GM19023 (cell line): ENCODE results near the gene TBX15.

ENCODE experiments used
- ATAC-seq: cut with Tn5 transposase; IDR thresholded peaks from one replicate; pipeline ENCODE4 v1.9.1; 2021; ENCODE audit warnings: mild to moderate bottlenecking, moderate library complexity; ENCODE audit not compliant: unreplicated experiment

Gene TBX15

GRCh38 chr1:118899340-118899739 is 88.8 kb downstream of the TBX15 start:
- no peak for ATAC-seq

- no peak for ATAC-seq
These were observed 89.4 kb downstream of the TBX15 start for GRCh38 chr1:118898712-118899111.

- no peak for ATAC-seq
These were observed 91.7 kb downstream of the TBX15 start for GRCh38 chr1:118896416-118896815.

- ATAC-seq: no peak
These were observed 93.3 kb downstream of the TBX15 start for GRCh38 chr1:118894836-118895235.

GRCh38 chr1:118890851-118891384 is 97.2 kb downstream of the TBX15 start:
- no peak for ATAC-seq

- no peak for ATAC-seq
These were observed 103.2 kb downstream of the TBX15 start for GRCh38 chr1:118884946-118885345.

- no peak for ATAC-seq
These were observed 106.4 kb downstream of the TBX15 start for GRCh38 chr1:118881751-118882150.

DNA sequence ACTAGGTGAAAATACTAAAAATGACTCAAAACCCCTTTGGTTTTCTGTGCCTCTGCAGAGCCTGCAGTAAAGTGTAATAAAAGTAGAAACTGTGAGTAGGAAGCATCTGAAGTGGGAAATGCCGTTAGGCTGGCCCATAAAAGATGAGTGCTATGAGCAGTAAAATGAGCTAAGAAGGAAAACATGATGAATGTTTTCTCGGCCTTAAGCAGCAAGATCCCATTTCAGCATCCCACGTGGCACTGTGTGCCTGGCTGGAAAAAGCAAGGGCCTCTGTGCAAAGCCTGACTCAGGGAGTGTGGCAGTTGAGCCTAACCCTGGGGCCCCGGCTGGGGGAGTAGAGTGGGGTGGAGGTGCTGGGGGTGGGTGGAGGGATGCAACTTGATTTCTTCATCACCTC is 109.5 kb downstream of the TBX15 start:
- ATAC-seq: no peak

GRCh38 chr1:118877668-118878396 is 110.3 kb downstream of the TBX15 start:
- no peak for ATAC-seq

DNA sequence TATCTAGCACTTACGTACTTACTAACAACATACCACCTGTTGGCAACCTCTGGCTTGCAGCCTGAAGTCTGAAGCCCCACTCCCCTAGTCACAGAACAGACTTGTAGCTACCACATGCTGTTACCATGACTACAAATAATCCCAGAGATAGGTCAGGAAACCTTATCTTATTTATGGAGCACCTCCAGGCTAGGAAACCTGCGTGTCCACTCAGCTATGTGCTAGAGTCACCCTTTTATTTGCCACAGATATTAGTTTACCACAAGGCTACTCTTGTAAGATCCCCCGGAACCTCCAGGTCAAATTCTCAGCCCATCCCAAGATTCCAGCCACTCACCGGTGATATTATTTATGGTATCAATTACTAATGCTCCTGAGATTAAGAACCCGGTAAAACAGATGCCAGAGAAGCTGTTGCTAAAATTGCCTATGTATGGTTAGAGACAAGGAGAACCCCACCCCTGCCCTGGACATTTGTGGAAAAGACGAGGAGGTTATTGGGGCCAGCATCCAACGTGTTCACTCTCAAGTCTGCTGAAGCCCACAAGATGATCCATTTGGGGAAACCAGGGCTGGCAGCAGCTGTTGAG is 116.5 kb downstream of the TBX15 start:
- ATAC-seq: no peak

DNA sequence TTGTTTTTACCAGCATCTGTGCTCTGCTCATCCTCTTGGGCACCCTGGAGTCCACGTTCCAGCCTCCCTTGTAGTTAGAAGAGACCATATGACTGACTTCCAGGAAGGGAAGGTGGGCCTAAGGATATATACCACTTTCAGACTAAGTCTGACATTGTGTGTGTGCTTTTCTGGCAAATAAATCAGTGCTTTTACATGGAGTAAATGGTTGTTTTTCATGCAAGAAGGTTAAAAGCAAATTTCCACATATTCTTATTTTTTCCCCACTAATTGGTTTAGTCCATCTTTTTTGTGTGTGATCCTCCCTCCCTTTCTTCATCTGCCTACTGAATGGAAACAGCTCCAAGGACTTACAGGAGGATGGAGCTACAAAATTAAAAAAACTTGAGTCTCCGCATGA is 119.8 kb downstream of the TBX15 start:
- no peak for ATAC-seq

DNA sequence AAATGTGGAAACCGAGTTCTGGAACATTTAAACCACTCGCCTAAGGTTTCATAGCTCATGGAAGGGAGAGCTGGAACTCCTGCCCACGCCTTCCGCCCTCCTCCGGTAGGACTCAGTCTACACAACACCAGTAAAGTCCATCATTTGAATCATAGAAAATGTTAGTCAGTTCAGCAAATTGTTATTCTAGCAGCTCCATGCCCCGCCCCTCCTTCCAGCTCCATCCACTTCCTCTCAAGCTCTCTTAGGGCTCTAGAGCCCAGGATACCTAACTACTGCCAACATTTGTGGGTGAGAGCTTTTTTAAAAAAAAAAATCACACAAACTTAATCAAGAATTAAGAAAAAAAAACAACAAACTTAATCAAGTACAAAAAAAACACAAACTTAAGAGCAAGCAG is 121.8 kb downstream of the TBX15 start:
- ATAC-seq: no peak

GRCh38 chr1:118863688-118864087 is 124.5 kb downstream of the TBX15 start:
- no peak for ATAC-seq

DNA sequence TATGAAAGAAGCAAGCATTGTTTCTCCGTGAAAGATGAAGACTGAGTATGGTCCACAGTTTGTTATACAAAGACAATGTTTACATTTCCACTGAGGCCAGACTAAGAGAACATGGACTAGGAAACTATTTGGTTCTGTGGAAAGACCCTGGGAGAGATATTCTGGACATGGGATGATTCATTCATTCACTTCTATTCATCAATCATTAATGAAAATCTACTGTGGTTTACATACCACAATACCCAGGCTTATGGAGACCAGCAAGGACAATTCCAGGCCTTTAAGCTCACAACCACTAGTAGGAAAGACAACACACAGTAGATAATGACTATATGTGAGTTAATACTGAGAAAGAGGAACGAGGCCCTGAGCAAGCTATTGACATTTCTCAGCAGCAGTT is 125.4 kb downstream of the TBX15 start:
- no peak for ATAC-seq

DNA sequence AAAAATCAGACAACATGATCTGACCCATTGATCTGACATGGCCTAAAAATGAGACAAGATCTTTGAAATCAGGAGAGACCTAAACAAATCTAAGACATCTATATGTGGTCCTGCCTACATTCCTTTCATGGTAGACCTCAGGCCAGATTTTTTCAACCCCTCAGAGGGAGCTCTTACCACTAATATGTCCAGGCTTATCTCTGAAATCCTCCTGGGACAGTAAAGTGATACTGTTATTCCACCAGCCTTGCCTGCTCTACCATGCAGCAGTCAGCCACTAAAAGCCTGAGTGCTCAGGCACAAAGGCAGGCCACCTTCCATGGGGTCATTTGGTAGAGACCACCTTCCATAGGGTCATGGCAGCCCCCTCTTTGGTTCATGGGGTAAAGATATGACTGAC is 126.9 kb downstream of the TBX15 start:
- no peak for ATAC-seq

DNA sequence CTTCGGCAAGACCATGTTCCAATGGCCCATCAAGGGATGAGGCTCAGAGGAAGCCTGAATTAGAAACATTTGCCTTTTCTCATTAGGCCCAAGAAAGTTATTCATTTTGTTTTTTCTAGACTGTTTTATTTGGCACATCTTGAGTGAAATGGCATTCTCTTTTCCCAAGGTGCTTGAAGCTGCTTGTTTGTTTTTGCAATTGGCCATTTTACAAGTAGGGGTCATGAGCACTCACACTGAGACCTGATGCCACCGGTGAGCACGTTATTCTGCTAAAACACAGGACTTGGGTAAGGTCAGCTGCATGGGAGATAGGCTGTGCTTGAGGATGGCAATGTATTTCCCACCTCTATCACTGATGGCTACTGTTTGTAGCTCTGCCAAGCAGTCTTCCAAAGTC is 128.1 kb downstream of the TBX15 start:
- ATAC-seq: no peak

DNA sequence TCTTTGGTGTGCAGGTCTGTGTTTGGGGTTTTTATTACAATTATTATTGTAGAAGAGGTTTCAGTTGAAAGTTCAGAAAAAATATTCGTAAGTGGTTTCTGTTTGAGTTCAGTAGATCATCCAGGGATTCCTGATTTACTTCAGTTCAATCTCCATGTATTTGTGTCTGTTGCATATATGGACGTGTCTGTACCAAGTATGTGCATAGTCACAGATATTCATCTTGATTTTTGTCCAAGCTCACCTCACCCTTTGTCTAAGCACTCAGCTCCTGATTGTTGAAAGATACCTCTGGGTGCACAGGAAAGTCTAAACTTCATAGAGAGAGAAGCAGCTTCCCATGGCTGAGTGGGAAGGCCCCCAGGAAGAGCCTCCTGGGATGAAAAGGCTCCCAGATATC is 141.7 kb downstream of the TBX15 start:
- ATAC-seq: no peak

DNA sequence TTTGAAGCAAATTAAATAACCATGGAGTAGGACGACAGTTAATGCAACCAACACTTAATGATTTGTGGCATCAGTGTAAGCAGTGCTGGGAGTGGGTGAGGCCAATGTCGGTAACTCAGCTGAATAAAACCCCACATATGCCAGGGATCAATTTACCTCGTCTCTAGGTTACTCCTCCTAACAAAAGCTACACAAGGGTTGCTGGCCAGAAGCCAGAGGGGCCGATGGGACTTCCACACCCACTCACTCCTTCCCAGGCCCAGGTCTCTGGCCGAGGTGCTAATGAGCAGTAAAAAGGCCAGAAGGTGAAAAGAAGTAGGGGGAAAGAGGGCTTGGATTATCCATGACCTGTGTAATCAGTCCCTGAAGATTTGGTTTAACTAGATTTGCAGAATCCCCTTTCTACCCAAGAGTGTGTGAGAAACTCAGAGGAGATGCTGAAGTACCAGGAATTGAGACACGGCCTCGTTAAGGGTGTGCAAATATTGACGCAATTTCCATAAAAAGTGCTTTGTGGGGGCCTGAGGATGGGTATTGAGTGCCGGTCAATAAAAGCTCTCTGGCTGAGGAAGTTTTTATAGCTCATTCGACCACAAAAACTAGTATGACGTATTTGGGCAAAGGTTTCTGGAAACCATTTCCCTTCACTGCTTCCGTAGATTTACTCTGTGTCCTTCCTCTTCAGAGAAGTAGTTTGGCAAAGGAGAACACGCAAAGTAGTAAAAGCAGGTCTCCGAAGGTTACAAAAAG is 145.5 kb downstream of the TBX15 start:
- ATAC-seq: no peak

- no peak for ATAC-seq
These were observed 146.6 kb downstream of the TBX15 start for GRCh38 chr1:118841521-118841920.
